Transverse colon (tissue), 4 donors: Measurements from ENCODE around the gene KRTAP5-4. TPM values are rescaled to one million over a fixed set of nuclear protein-coding genes. Genes with fewer than 3 reads are reported as not detected.

Experiments
- DNase-seq: peaks from one replicate; pipeline ENCODE4 v3.0.0-alpha.2; 2019
- H3K27ac ChIP-seq, 4 donors: fragments of 200-600 bp; sonication (generic); 2 replicates each; pipeline ENCODE4 v1.5.1; 2016 to 2018; ENCODE audit warnings: inconsistent platforms in 4 of 4
- H3K27me3 ChIP-seq: fragments of 200-600 bp; sonication (generic); 2 replicates; pipeline ENCODE4 v1.5.1; 2017; ENCODE audit warnings: inconsistent platforms
- H3K36me3 ChIP-seq, 4 donors: fragments of 200-600 bp; sonication (generic); 2 replicates each; pipeline ENCODE4 v1.5.1; 2017 to 2019; ENCODE audit warnings: inconsistent platforms in 4 of 4
- H3K4me1 ChIP-seq, 4 donors: fragments of 200-600 bp; sonication (generic); 2 replicates each; pipeline ENCODE4 v1.5.1; 2017 to 2020; ENCODE audit warnings: inconsistent platforms in 4 of 4
- H3K4me3 ChIP-seq, 4 donors: fragments of 200-600 bp; sonication (generic); 1 replicate in 1 of 4; 2 replicates in 3 of 4; pipeline versions ENCODE4 v1.5.1 to v1.6.1; 2017 to 2019; ENCODE audit warnings: inconsistent platforms in 4 of 4
- H3K9me3 ChIP-seq, 2 donors: fragments of 200-600 bp; sonication (generic); 2 replicates each; pipeline ENCODE4 v1.5.1; 2017 to 2019; ENCODE audit warnings: inconsistent platforms in 2 of 2
- EP300 ChIP-seq: sonication (generic); formaldehyde crosslinking; IDR thresholded peaks from one replicate; pipeline ENCODE4 v1.6.1; 2017; ENCODE audit warnings: antibody characterized with exemption, low read depth
- POLR2A ChIP-seq: fragments of 450-650 bp; IDR thresholded peaks from one replicate; pipeline ENCODE4 v1.6.1; 2016; ENCODE audit warnings: antibody characterized with exemption, mild to moderate bottlenecking, moderate library complexity
- POLR2AphosphoS5 ChIP-seq, 3 donors: sonication (generic); formaldehyde crosslinking; IDR thresholded peaks; one replicate each; pipeline ENCODE4 v1.6.1; 2016; ENCODE audit warnings: antibody characterized with exemption in 3 of 3
- WGBS, 2 donors: methylation state at CpG; one replicate each; pipeline ENCODE4 v1.1.5; 2018; ENCODE audit warnings: low coverage in 1 of 2; 5-methylcytosine and 5-hydroxymethylcytosine counted together
- in situ Hi-C, 4 donors: fragments of 200-750 bp; cut with MboI; loops; one replicate each; pipeline versions ENCODE4 v1.15.0 to v1.15.1; 2017; ENCODE audit warnings: low sequenced_read_pairs in 3 of 4, low pct_ligation_motif_present in 1 of 4, low pct_unique_long_range_greater_than_20kb in 1 of 4
- intact Hi-C: fragments of 100-400 bp; cut with DNase I; formaldehyde crosslinking; loops from one replicate; pipeline ENCODE4 v1.15.1; 2023; ENCODE audit warnings: low total_unique reads
- total RNA-seq, 4 donors: library from RNA; depleted of rRNA; stranded (reverse); fragments of >200 nt; gene quantifications; one replicate each; pipeline ENCODE4 v1.1.0, GENCODE V29; 2016
- TF ChIP-seq, protein P1 (sequence below), 5 experiments: fragments of 200-600 bp in 3 of 5; fragments of 450-650 bp in 2 of 5; sonication (generic) in 3 of 5; IDR thresholded peaks; 1 replicate in 2 of 5; 2 replicates in 3 of 5; pipeline ENCODE4 v1.5.1; 2016 to 2017; ENCODE audit warnings: antibody characterized with exemption in 5 of 5, inconsistent platforms in 3 of 5, mild to moderate bottlenecking in 2 of 5, moderate library complexity in 1 of 5

Gene KRTAP5-4
- total RNA-seq, 4 donors from 2014 or later: not detected

DNA sequence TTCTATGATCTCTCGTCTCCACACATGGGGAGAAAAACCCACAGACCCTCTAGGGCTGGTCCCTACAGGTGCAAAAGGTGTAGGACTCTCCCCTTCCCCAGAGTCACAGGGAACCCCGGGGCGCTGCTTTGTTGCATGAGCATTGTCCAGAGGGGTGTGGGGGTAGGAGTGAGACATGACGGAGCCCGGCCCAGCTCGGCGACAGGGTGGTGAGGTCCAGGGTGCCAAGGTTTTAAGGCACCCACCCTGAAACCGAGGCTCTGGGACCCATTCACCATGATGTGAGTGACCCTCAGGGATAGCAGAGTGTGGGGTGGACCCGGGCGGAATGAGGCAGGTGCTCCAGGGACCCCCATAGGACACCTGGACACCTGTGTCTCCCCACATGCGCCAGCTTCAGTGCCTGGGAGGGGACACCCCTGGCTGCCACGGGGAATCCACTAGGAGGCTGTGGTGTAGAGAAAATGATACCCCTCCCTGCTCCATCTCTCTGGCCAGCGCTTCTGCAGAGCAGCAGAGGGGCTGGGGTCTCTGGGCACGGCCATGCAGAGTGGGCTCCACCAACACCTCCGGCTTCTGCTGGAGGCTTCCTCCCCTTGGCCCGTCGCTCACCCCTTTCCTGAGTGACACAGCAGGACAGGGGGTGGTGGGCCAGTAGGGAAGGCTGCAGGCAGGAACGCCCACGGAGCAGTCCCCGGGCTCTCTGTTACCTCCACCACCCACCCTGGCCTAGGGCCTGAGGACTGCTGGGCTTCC is 22.8 kb upstream of the KRTAP5-4 start:
- Histone ChIP-seq H3K36me3 (no peaks in the 10 kb centered on the region), H3K27me3 (peaks cover 11% of the 10 kb centered on the region), H3K27ac (no peak overlapping the region), H3K9me3 (no peaks in the 10 kb centered on the region), H3K4me3 (no peak overlapping the region), H3K4me1 (peaks cover 0 to 5% (median 3%) of the 10 kb centered on the region in 4 donors)
- DNase-seq: no peak
- intact Hi-C loops (no loop called here), in situ Hi-C loops (no loop called here)
- WGBS, 2 donors: 50 to 79% methylated on average over 1 to 20 of the region's 20 CpGs
- TF ChIP-seq, protein P1, sequence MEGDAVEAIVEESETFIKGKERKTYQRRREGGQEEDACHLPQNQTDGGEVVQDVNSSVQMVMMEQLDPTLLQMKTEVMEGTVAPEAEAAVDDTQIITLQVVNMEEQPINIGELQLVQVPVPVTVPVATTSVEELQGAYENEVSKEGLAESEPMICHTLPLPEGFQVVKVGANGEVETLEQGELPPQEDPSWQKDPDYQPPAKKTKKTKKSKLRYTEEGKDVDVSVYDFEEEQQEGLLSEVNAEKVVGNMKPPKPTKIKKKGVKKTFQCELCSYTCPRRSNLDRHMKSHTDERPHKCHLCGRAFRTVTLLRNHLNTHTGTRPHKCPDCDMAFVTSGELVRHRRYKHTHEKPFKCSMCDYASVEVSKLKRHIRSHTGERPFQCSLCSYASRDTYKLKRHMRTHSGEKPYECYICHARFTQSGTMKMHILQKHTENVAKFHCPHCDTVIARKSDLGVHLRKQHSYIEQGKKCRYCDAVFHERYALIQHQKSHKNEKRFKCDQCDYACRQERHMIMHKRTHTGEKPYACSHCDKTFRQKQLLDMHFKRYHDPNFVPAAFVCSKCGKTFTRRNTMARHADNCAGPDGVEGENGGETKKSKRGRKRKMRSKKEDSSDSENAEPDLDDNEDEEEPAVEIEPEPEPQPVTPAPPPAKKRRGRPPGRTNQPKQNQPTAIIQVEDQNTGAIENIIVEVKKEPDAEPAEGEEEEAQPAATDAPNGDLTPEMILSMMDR (IDR thresholded peaks at IDR 0.05): no peak
- TF ChIP-seq POLR2A (no peak), EP300 (no peak), POLR2AphosphoS5 (IDR thresholded peaks at IDR 0.05) (no peak)

DNA sequence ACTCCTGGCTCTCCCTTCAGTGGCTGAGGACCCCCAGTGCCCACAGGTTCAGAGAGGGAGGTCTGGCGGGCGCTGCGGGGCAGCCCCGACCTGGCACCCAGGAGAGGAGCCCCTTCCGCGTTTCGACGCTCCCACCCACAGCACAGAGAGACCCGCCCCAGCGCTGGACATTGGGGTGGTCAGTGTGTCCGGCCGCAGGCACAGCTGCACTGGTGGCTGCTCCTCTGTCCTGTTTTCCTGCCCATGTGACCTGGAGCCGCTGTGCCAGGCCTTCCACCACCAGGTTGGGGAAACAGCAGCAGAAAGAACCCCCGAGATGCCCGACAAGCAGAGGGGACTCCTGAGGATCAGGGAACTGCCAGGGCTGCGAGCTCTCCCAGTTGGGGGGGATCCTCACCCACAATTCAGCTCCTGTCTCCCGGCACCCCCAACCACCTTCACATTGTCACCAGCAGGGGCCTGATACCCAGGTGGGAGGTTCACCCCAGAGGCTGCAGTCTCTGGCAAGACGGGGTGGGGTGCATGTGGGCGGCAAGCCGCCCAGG is 21.3 kb upstream of the KRTAP5-4 start:
- in situ Hi-C loops (no loop called here), intact Hi-C loops (no loop called here)
- peaks cover 19% of the 10 kb centered on the region for H3K27me3 ChIP-seq
- WGBS, 2 donors: 95% methylated on average over 18 of the region's 20 CpGs; no CpG with 5 or more reads in 1 of the 2 donors
- H3K27ac ChIP-seq: no peak overlapping the region
- peaks cover 0 to 19% (median 10%) of the 10 kb centered on the region in 4 donors for H3K4me1 ChIP-seq
- no peaks in the 10 kb centered on the region for H3K9me3 ChIP-seq
- no peak for TF ChIP-seq POLR2A
- TF ChIP-seq POLR2AphosphoS5 (IDR thresholded peaks at IDR 0.05): no peak
- TF ChIP-seq, protein P1 (IDR thresholded peaks at IDR 0.05): no peak
- no peak for TF ChIP-seq EP300
- H3K36me3 ChIP-seq: no peaks in the 10 kb centered on the region
- no peak overlapping the region for H3K4me3 ChIP-seq
- DNase-seq: no peak

- Histone ChIP-seq H3K27me3 (peaks cover 19% of the 10 kb centered on the region), H3K4me3 (no peak overlapping the region), H3K27ac (no peak overlapping the region), H3K9me3 (no peaks in the 10 kb centered on the region), H3K4me1 (peaks cover 0 to 22% (median 10%) of the 10 kb centered on the region in 4 donors), H3K36me3 (no peaks in the 10 kb centered on the region)
- no peak for DNase-seq
- TF ChIP-seq, protein P1 (IDR thresholded peaks at IDR 0.05): no peak
- no peak for TF ChIP-seq EP300
- no peak for TF ChIP-seq POLR2AphosphoS5 (IDR thresholded peaks at IDR 0.05)
- TF ChIP-seq POLR2A: no peak
- in situ Hi-C loops (no loop called here), intact Hi-C loops (no loop called here)
- 86% methylated on average over 20 of the region's 29 CpGs; no CpG with 5 or more reads in 1 of the 2 donors for WGBS, 2 donors
These were observed 20.6 kb upstream of the KRTAP5-4 start for GRCh38 chr11:1642288-1643145.

- TF ChIP-seq EP300 (no peak), POLR2AphosphoS5 (IDR thresholded peaks at IDR 0.05) (no peak), POLR2A (no peak)
- TF ChIP-seq, protein P1 (IDR thresholded peaks at IDR 0.05): no peak
These were observed 19.2 kb upstream of the KRTAP5-4 start for GRCh38 chr11:1641096-1641495.

More at GRCh38 chr11:1641096-1641495, 19.2 kb upstream of the KRTAP5-4 start:
- Histone ChIP-seq H3K4me1 (peaks cover 0 to 22% (median 10%) of the 10 kb centered on the region in 4 donors), H3K4me3 (no peak overlapping the region), H3K9me3 (no peaks in the 10 kb centered on the region), H3K36me3 (no peaks in the 10 kb centered on the region), H3K27ac (no peak overlapping the region), H3K27me3 (peaks cover 22% of the 10 kb centered on the region)
- in situ Hi-C loops (no loop called here), intact Hi-C loops (no loop called here)
- DNase-seq: no peak
- 87% methylated on average over 15 of the region's 15 CpGs; no CpG with 5 or more reads in 1 of the 2 donors for WGBS, 2 donors
